HepG2 (cell line): ENCODE results near the gene LTA. TPM values are rescaled to one million over a fixed set of nuclear protein-coding genes. Genes with fewer than 3 reads are reported as not detected.

Experiments used
- CCDC6 ChIP-seq: sonication (generic); formaldehyde crosslinking; IDR thresholded peaks from 2 replicates; pipeline ENCODE4 v1.8.1; 2022; ENCODE audit warnings: mild to moderate bottlenecking, missing genetic modification reagents, moderate library complexity
- DPF2 ChIP-seq: sonication (generic); formaldehyde crosslinking; IDR thresholded peaks from 2 replicates; pipeline ENCODE4 v1.4.0; 2020; ENCODE audit warnings: mild to moderate bottlenecking, low read depth, missing genetic modification reagents, borderline replicate concordance
- ELF3 ChIP-seq: IDR thresholded peaks from 2 replicates; pipeline ENCODE4 v1.6.1; 2016; ENCODE audit warnings: missing genetic modification reagents, missing compliant biosample characterization
- HMG20B ChIP-seq: conservative IDR thresholded peaks from 2 replicates; pipeline ENCODE4 v1.6.1; 2016; ENCODE audit warnings: missing genetic modification reagents, missing compliant biosample characterization
- HMGXB4 ChIP-seq, 2 experiments: sonication (generic) in 1 of 2; formaldehyde crosslinking in 1 of 2; IDR thresholded peaks; 2 replicates each; pipeline versions ENCODE4 v1.4.0 to v1.6.1; 2018 to 2020; ENCODE audit warnings: missing genetic modification reagents in 2 of 2, borderline replicate concordance in 1 of 2, low read depth in 1 of 2, mild to moderate bottlenecking in 1 of 2, missing biosample characterization in 1 of 2
- HOXA5 ChIP-seq: sonication (generic); formaldehyde crosslinking; IDR thresholded peaks from 2 replicates; pipeline ENCODE4 v1.4.0; 2020; ENCODE audit warnings: missing genetic modification reagents
- MBD4 ChIP-seq: IDR thresholded peaks from 2 replicates; pipeline ENCODE4 v1.6.1; 2012; ENCODE audit warnings: low read length, inconsistent platforms, borderline replicate concordance
- PAXIP1 ChIP-seq: sonication (generic); formaldehyde crosslinking; conservative IDR thresholded peaks from 2 replicates; pipeline ENCODE4 v1.4.0; 2020; ENCODE audit warnings: mild to moderate bottlenecking, missing genetic modification reagents, moderate library complexity
- RARA ChIP-seq: IDR thresholded peaks from 2 replicates; pipeline ENCODE4 v1.6.1; 2016; ENCODE audit warnings: missing genetic modification reagents, missing compliant biosample characterization
- ZNF367 ChIP-seq: sonication (generic); formaldehyde crosslinking; IDR thresholded peaks from 2 replicates; pipeline ENCODE4 v1.4.0; 2020; ENCODE audit warnings: missing genetic modification reagents, borderline replicate concordance
- ZNF569 ChIP-seq: sonication (generic); formaldehyde crosslinking; IDR thresholded peaks from 2 replicates; pipeline ENCODE4 v1.5.0; 2020; ENCODE audit warnings: mild to moderate bottlenecking, missing genetic modification reagents, moderate library complexity, borderline replicate concordance
- ZNF816 ChIP-seq: sonication (generic); formaldehyde crosslinking; IDR thresholded peaks from 2 replicates; pipeline ENCODE4 v1.8.0; 2022; ENCODE audit warnings: missing genetic modification reagents, mild to moderate bottlenecking, borderline replicate concordance
- ZSCAN21 ChIP-seq: sonication (generic); formaldehyde crosslinking; IDR thresholded peaks from 2 replicates; pipeline ENCODE4 v1.8.0; 2022; ENCODE audit warnings: mild to moderate bottlenecking, missing genetic modification reagents, moderate library complexity, borderline replicate concordance
- polyA plus RNA-seq, 8 experiments: library from polyadenylated mRNA; depleted of rRNA in 3 of 8; stranded (reverse) in 7 of 8; unstranded in 1 of 8; fragments of >200 nt; fragmentation: Illumina TruSeq in 4 of 8; extraction: Trizol in 4 of 8; gene quantifications; 2 replicates each; pipeline versions ENCODE4 v1.2.1 to v1.2.3, GENCODE V29; 2011 to 2016; ENCODE audit warnings: low read depth in 4 of 8, missing spikeins in 1 of 8, mixed read lengths in 1 of 8; ENCODE audit not compliant: insufficient read depth in 1 of 8
- total RNA-seq, 5 experiments: library from RNA; depleted of rRNA; stranded (reverse); fragments of >200 nt; fragmentation: Illumina TruSeq; extraction: Trizol; gene quantifications; 2 replicates each; pipeline ENCODE4 v1.2.3, GENCODE V29; 2016; ENCODE audit warnings: low read depth in 1 of 5

The LTA gene
- total and polyA plus RNA-seq, 2 of the 13 experiments (the other 11 are each of a cell fraction or from before 2014, with no cell fraction given): 0.09 TPM; not detected in 1

GRCh38 chr6:31529329-31530150 lies 42.5 kb upstream of the LTA start (continued):
- TF ChIP-seq PAXIP1 (CRISPR knock-in tag): peak; percentile 64; the same call in 1 of the 2 replicates
- 0 out of 4 replicates have a peak, but pooled peaks of 1 of the 2 experiments have one; percentile 12 for TF ChIP-seq HMGXB4 (CRISPR knock-in tag; IDR thresholded peaks at IDR 0.05; ENCODE audit: borderline replicate concordance in 1 of 2, low read depth in 1 of 2)
- TF ChIP-seq ZSCAN21 (CRISPR knock-in tag): 0 out of 2 replicates have a peak, but pooled peaks have one; percentile 35
- TF ChIP-seq CCDC6 (CRISPR knock-in tag): 0 out of 2 replicates have a peak, but pooled peaks have one; percentile 23
- peak; percentile 36; the same call in 1 of the 2 replicates for TF ChIP-seq ZNF816 (CRISPR knock-in tag)
- TF ChIP-seq DPF2: 0 out of 2 replicates have a peak, but pooled peaks have one; percentile 28
- TF ChIP-seq ZNF367 (CRISPR knock-in tag): peak; percentile 76; the same call in 1 of the 2 replicates
- TF ChIP-seq HMG20B (CRISPR knock-in tag): 0 out of 2 replicates have a peak, but pooled peaks have one; percentile 1
- TF ChIP-seq RARA (CRISPR knock-in tag): no peak
- 0 out of 2 replicates have a peak, but pooled peaks have one; percentile 13 for TF ChIP-seq HOXA5 (CRISPR knock-in tag)
- 0 out of 2 replicates have a peak, but pooled peaks have one; percentile 65 for TF ChIP-seq MBD4
- peak; percentile 28 for TF ChIP-seq ELF3 (CRISPR knock-in tag)
- TF ChIP-seq ZNF569 (CRISPR knock-in tag): peak; percentile 68; the same call in 1 of the 2 replicates
